ENCODE measurements around the gene SLITRK3.

DNA sequence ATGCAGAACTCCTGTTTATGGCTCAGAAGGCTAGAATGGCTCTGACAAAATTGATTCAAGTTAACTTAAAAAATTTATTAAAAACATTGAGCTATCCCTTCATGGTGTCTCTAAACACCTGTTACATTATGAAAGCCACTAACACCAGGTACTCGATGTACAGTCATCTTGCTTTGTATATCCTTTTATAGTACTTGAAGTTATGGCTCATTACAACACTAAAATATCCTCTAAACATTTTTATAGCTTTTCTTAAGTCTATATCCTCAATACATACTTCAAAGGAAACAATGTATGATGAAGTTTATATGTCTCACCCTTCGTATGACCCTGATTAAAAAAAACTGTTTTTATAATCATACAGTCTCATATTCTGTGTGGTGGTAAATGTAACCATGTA lies 38.2 kb downstream of the SLITRK3 start:
- TF ChIP-seq, protein P1, sequence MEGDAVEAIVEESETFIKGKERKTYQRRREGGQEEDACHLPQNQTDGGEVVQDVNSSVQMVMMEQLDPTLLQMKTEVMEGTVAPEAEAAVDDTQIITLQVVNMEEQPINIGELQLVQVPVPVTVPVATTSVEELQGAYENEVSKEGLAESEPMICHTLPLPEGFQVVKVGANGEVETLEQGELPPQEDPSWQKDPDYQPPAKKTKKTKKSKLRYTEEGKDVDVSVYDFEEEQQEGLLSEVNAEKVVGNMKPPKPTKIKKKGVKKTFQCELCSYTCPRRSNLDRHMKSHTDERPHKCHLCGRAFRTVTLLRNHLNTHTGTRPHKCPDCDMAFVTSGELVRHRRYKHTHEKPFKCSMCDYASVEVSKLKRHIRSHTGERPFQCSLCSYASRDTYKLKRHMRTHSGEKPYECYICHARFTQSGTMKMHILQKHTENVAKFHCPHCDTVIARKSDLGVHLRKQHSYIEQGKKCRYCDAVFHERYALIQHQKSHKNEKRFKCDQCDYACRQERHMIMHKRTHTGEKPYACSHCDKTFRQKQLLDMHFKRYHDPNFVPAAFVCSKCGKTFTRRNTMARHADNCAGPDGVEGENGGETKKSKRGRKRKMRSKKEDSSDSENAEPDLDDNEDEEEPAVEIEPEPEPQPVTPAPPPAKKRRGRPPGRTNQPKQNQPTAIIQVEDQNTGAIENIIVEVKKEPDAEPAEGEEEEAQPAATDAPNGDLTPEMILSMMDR (IDR thresholded peaks at IDR 0.05; ENCODE audit: poor library complexity) = no peak
- TF ChIP-seq EZH2 (IDR thresholded peaks at IDR 0.05; ENCODE audit: borderline replicate concordance) (no peak), EZH2phosphoT487 (IDR thresholded peaks at IDR 0.05; ENCODE audit: low read depth, severe bottlenecking, unreplicated experiment) (no peak)

All from hepatocyte (in vitro differentiated cells).